GM12878 (cell line): ENCODE results near the gene CCL4L2.

Experiments used
- ATF2 ChIP-seq: IDR thresholded peaks from 2 replicates; pipeline ENCODE4 v1.6.1; 2012; ENCODE audit warnings: low read length, inconsistent platforms
- BHLHE40 ChIP-seq, 2 experiments: fragments of 450-650 bp in 1 of 2; IDR thresholded peaks; 2 replicates each; pipeline ENCODE4 v1.6.1; 2011 to 2017; ENCODE audit warnings: low read depth in 2 of 2, borderline replicate concordance in 1 of 2, improper control_type of control experiment in 1 of 2, low read length in 1 of 2, mild to moderate bottlenecking in 1 of 2
- BRCA1 ChIP-seq: IDR thresholded peaks from 2 replicates; pipeline ENCODE4 v1.6.1; 2011; ENCODE audit warnings: low read depth, low read length, improper control_type of control experiment
- CTCF ChIP-seq, 3 experiments: IDR thresholded peaks in 2 of 3; conservative IDR thresholded peaks in 1 of 3; 2 replicates each; pipeline ENCODE4 v1.5.1; 2011; ENCODE audit warnings: low read depth in 3 of 3, low read length in 3 of 3, mild to moderate bottlenecking in 3 of 3, control low read depth in 2 of 3, moderate library complexity in 2 of 3, inconsistent platforms in 1 of 3, mixed read lengths in 1 of 3; ENCODE audit not compliant: control insufficient read depth in 2 of 3, insufficient read depth in 1 of 3; ENCODE audit errors: extremely low read depth in 1 of 3
- E2F4 ChIP-seq: IDR thresholded peaks from 2 replicates; pipeline ENCODE4 v1.6.1; 2012; ENCODE audit warnings: low read depth, low read length, improper control_type of control experiment
- E4F1 ChIP-seq: fragments of 450-650 bp; IDR thresholded peaks from 2 replicates; pipeline ENCODE4 v1.6.1; 2018; ENCODE audit warnings: borderline replicate concordance, mild to moderate bottlenecking; ENCODE audit not compliant: partially characterized antibody
- KAT2A ChIP-seq: conservative IDR thresholded peaks from 2 replicates; pipeline ENCODE4 v1.6.1; 2011; ENCODE audit warnings: low read depth, low read length; ENCODE audit not compliant: control insufficient read depth
- POLR2A ChIP-seq: IDR thresholded peaks from 2 replicates; pipeline ENCODE4 v1.6.1; 2011; ENCODE audit warnings: low read depth, mild to moderate bottlenecking, low read length
- POLR2AphosphoS5 ChIP-seq: IDR thresholded peaks from 2 replicates; pipeline ENCODE4 v1.6.1; 2011; ENCODE audit warnings: mild to moderate bottlenecking, low read length, inconsistent platforms
- RCOR1 ChIP-seq: conservative IDR thresholded peaks from 2 replicates; pipeline ENCODE4 v1.6.1; 2012; ENCODE audit warnings: low read depth, low read length, improper control_type of control experiment
- SREBF2 ChIP-seq: IDR thresholded peaks from 2 replicates; pipeline ENCODE4 v1.6.1; 2012; ENCODE audit warnings: mild to moderate bottlenecking, low read length
- SRF ChIP-seq, 2 experiments: IDR thresholded peaks; 2 replicates each; pipeline ENCODE4 v1.6.1; 2011; ENCODE audit warnings: low read depth in 2 of 2, low read length in 2 of 2, mild to moderate bottlenecking in 1 of 2, moderate library complexity in 1 of 2
- ZBTB11 ChIP-seq: fragments of 450-650 bp; formaldehyde crosslinking; IDR thresholded peaks from 2 replicates; pipeline ENCODE4 v1.5.0; 2022; ENCODE audit warnings: mild to moderate bottlenecking, missing genetic modification characterization

GRCh38 chr17:36185416-36185815 is 25.4 kb upstream of the CCL4L2 start:
- no peak for TF ChIP-seq POLR2AphosphoS5
- no peak for TF ChIP-seq ZBTB11 (CRISPR knock-in tag)
- TF ChIP-seq CTCF (IDR thresholded peaks at IDR 0.05 in 2 of 3, conservative IDR thresholded peaks at IDR 0.05 in 1 of 3; ENCODE audit: control insufficient read depth in 2 of 3, extremely low read depth in 1 of 3, insufficient read depth in 1 of 3, low read depth in 3 of 3, low read length in 3 of 3), result no peak
- no peak for TF ChIP-seq ATF2
- TF ChIP-seq E2F4, result no peak
- TF ChIP-seq SREBF2, result no peak
- TF ChIP-seq BHLHE40 (IDR thresholded peaks at IDR 0.05; ENCODE audit: borderline replicate concordance in 1 of 2, low read depth in 2 of 2, low read length in 1 of 2), result no peak
- TF ChIP-seq KAT2A, result no peak
- TF ChIP-seq BRCA1, result no peak
- TF ChIP-seq RCOR1, result no peak
- TF ChIP-seq POLR2A, result no peak
- TF ChIP-seq SRF (IDR thresholded peaks at IDR 0.05; ENCODE audit: low read depth in 2 of 2, low read length in 2 of 2), result no peak
- no peak for TF ChIP-seq E4F1
